Natural killer cell (primary cell): Measurements from ENCODE around the gene STK4. TPM values are rescaled to one million over a fixed set of nuclear protein-coding genes. Genes with fewer than 3 reads are reported as not detected.

ENCODE experiments used
- ATAC-seq, 3 donors: fragments of 150-1000 bp in 2 of 3; fragments of 200-7000 bp in 1 of 3; cut with Tn5 transposase; 1 replicate in 1 of 3; 2 replicates in 2 of 3; pipeline ENCODE4 v1.10.0; 2021; ENCODE audit warnings: mild to moderate bottlenecking in 2 of 3, moderate library complexity in 2 of 3
- DNase-seq, 2 donors: peaks; one replicate each; pipeline versions ENCODE4 v3.0.0 to v3.0.0-alpha.2; 2013 to 2021; ENCODE audit warnings: mixed read lengths in 1 of 2
- H3K27ac ChIP-seq: one replicate; pipeline ENCODE4 v1.5.1; 2013; ENCODE audit warnings: mild to moderate bottlenecking, low read length
- H3K27me3 ChIP-seq: one replicate; pipeline ENCODE4 v1.6.1; 2013; ENCODE audit warnings: low read length; ENCODE audit not compliant: control insufficient read depth, insufficient read depth
- H3K36me3 ChIP-seq: one replicate; pipeline ENCODE4 v1.6.1; 2013; ENCODE audit warnings: low read length; ENCODE audit not compliant: control insufficient read depth, insufficient read depth
- H3K4me1 ChIP-seq: one replicate; pipeline ENCODE4 v1.6.1; 2013; ENCODE audit warnings: low read length; ENCODE audit not compliant: control insufficient read depth, insufficient read depth
- H3K4me3 ChIP-seq: one replicate; pipeline ENCODE4 v1.5.1; 2013; ENCODE audit warnings: low read length
- H3K9me3 ChIP-seq: one replicate; pipeline ENCODE4 v1.6.1; 2013; ENCODE audit warnings: low read length; ENCODE audit not compliant: control insufficient read depth, insufficient read depth
- H3K27ac Mint-ChIP-seq, 2 donors: one replicate each; pipeline ENCODE4 v1.8.0; 2022; ENCODE audit warnings: mild to moderate bottlenecking in 2 of 2, mixed read lengths in 2 of 2, moderate library complexity in 1 of 2
- H3K27me3 Mint-ChIP-seq, 2 donors: one replicate each; pipeline ENCODE4 v1.8.0; 2022; ENCODE audit warnings: low read depth in 2 of 2, mixed read lengths in 2 of 2
- H3K36me3 Mint-ChIP-seq: one replicate; pipeline ENCODE4 v1.8.0; 2022; ENCODE audit warnings: mixed read lengths
- H3K4me1 Mint-ChIP-seq, 2 donors: one replicate each; pipeline ENCODE4 v1.8.0; 2022; ENCODE audit warnings: mixed read lengths in 2 of 2
- H3K4me3 Mint-ChIP-seq: one replicate; pipeline ENCODE4 v1.8.0; 2022; ENCODE audit warnings: mild to moderate bottlenecking, moderate library complexity, mixed read lengths
- H3K9me3 Mint-ChIP-seq, 2 donors: one replicate each; pipeline ENCODE4 v1.8.0; 2022; ENCODE audit warnings: mixed read lengths in 2 of 2
- CTCF ChIP-seq: fragments of 200-600 bp; IDR thresholded peaks from one replicate; pipeline ENCODE4 v1.8.0; 2022; ENCODE audit warnings: antibody characterized with exemption
- WGBS: methylation state at CpG from one replicate; pipeline ENCODE4 v1.1.7; 2013; ENCODE audit warnings: missing lambda C conversion rate; ENCODE audit not compliant: insufficient coverage; 5-methylcytosine and 5-hydroxymethylcytosine counted together
- intact Hi-C: fragments of 100-400 bp; cut with micrococcal nuclease; formaldehyde crosslinking; loops from one replicate; pipeline ENCODE4 v1.14.2; 2022
- total RNA-seq, 4 donors: library from RNA; stranded (reverse); fragments of 120-200 nt in 1 of 4; gene quantifications; one replicate each; pipeline versions ENCODE4 v1.2.3 to v1.2.4, GENCODE V29; 2013 to 2022

The STK4 gene
- total RNA-seq, 3 donors from 2014 or later (not counting 1 experiment from before 2014, with no cell fraction given) = 351 to 394 (median 366) TPM

- H3K27me3 Mint-ChIP-seq = peaks cover 9 to 30% of the 10 kb centered on the region in 2 donors
- Histone ChIP-seq H3K4me3 (no peak overlapping the region), H3K36me3 (no peaks in the 10 kb centered on the region), H3K27ac (no peak overlapping the region), H3K4me1 (no peaks in the 10 kb centered on the region), H3K9me3 (no peaks in the 10 kb centered on the region), H3K27me3 (no peaks in the 10 kb centered on the region)
- no peak overlapping the region for H3K27ac Mint-ChIP-seq
- no peaks in the 10 kb centered on the region for H3K36me3 Mint-ChIP-seq
- TF ChIP-seq CTCF = no peak
- intact Hi-C loops = no loop called here
- H3K9me3 Mint-ChIP-seq = no peaks in the 10 kb centered on the region
- no peak overlapping the region for H3K4me3 Mint-ChIP-seq
- ATAC-seq = no peak
- DNase-seq = no peak
- no peaks in the 10 kb centered on the region for H3K4me1 Mint-ChIP-seq
- 100% methylated on average over 2 of the region's 2 CpGs for WGBS
These were observed 153.4 kb downstream of the STK4 start for GRCh38 chr20:45119556-45120266.

- Mint-ChIP-seq H3K27me3 (peaks cover 9 to 31% of the 10 kb centered on the region in 2 donors), H3K27ac (no peak overlapping the region), H3K4me1 (no peaks in the 10 kb centered on the region), H3K36me3 (no peaks in the 10 kb centered on the region), H3K9me3 (no peaks in the 10 kb centered on the region), H3K4me3 (no peak overlapping the region)
- Histone ChIP-seq H3K4me1 (no peaks in the 10 kb centered on the region), H3K4me3 (no peak overlapping the region), H3K27me3 (no peaks in the 10 kb centered on the region), H3K36me3 (no peaks in the 10 kb centered on the region), H3K9me3 (no peaks in the 10 kb centered on the region), H3K27ac (no peak overlapping the region)
- ATAC-seq = no peak
- no peak for TF ChIP-seq CTCF
- WGBS = 100% methylated on average over 2 of the region's 2 CpGs
- intact Hi-C loops = no loop called here
- DNase-seq = no peak
These were observed 155.1 kb downstream of the STK4 start for GRCh38 chr20:45121388-45121787.

GRCh38 chr20:45124365-45124764 is 158.1 kb downstream of the STK4 start, which contains the start of gene WFDC12:
TSS of gene WFDC12 (minus strand) at chr20:45124465. CDS start at chr20:45124447, 18 bp downstream.
- H3K4me3 Mint-ChIP-seq = no peak within 1 kb of the TSS
- no peaks in the 10 kb centered on the region for H3K4me1 Mint-ChIP-seq

More at GRCh38 chr20:45124365-45124764, 158.1 kb downstream of the STK4 start, which contains the start of gene WFDC12:
- Histone ChIP-seq H3K9me3 (no peaks in the 10 kb centered on the region), H3K27me3 (peaks cover 5% of the 10 kb centered on the region), H3K4me3 (no peak within 1 kb of the TSS), H3K27ac (no peak within 1 kb of the TSS), H3K4me1 (no peaks in the 10 kb centered on the region), H3K36me3 (no peaks in the 10 kb centered on the region)
- TF ChIP-seq CTCF = no peak
- peaks cover 4 to 41% of the 10 kb centered on the region in 2 donors for H3K27me3 Mint-ChIP-seq
- no peak for DNase-seq
- no peaks in the 10 kb centered on the region for H3K9me3 Mint-ChIP-seq
- ATAC-seq = no peak
- 84% methylated on average over 6 of the region's 6 CpGs for WGBS
- H3K36me3 Mint-ChIP-seq = no peaks in the 10 kb centered on the region
- no peak within 1 kb of the TSS for H3K27ac Mint-ChIP-seq
- intact Hi-C loops = no loop called here
